ENCODE results near the gene NSL1. TPM values are rescaled to one million over a fixed set of nuclear protein-coding genes. Genes with fewer than 3 reads are reported as not detected.

The NSL1 gene
- total RNA-seq, 4 donors from 2014 or later: 20.1 to 36.4 (median 31.1) TPM

GRCh38 chr1:212827171-212827776 lies 35.7 kb upstream of the NSL1 start:
- 86 to 100% methylated on average over 3 to 4 of the region's 4 CpGs for WGBS, 2 donors (ENCODE audit: low coverage in 1 of 2)
- Histone ChIP-seq H3K27ac (no peak overlapping the region), H3K27me3 (no peaks in the 10 kb centered on the region), H3K9me3 (peaks cover 0 to 17% (median 0%) of the 10 kb centered on the region in 3 donors), H3K4me1 (no peaks in the 10 kb centered on the region), H3K4me3 (no peak overlapping the region), H3K36me3 (no peaks in the 10 kb centered on the region)
- TF ChIP-seq POLR2AphosphoS5 (IDR thresholded peaks at IDR 0.05) (no peak), EP300 (IDR thresholded peaks at IDR 0.05) (no peak), CTCF (IDR thresholded peaks at IDR 0.05) (no peak), POLR2A (IDR thresholded peaks at IDR 0.05) (no peak)
- ATAC-seq: no peak

GRCh38 chr1:212825798-212826452 lies 34.3 kb upstream of the NSL1 start:
- WGBS, 2 donors (ENCODE audit: low coverage in 1 of 2): 95 to 96% methylated on average over 6 of the region's 6 CpGs
- Histone ChIP-seq H3K4me1 (no peaks in the 10 kb centered on the region), H3K9me3 (peaks cover 0 to 17% (median 0%) of the 10 kb centered on the region in 3 donors), H3K36me3 (no peaks in the 10 kb centered on the region), H3K27me3 (no peaks in the 10 kb centered on the region), H3K27ac (no peak overlapping the region), H3K4me3 (no peak overlapping the region)
- TF ChIP-seq POLR2A (IDR thresholded peaks at IDR 0.05) (no peak), EP300 (IDR thresholded peaks at IDR 0.05) (no peak), CTCF (IDR thresholded peaks at IDR 0.05) (no peak), POLR2AphosphoS5 (IDR thresholded peaks at IDR 0.05) (no peak)
- no peak for ATAC-seq

GRCh38 chr1:212824201-212824600 lies 32.6 kb upstream of the NSL1 start:
- Histone ChIP-seq H3K4me3 (no peak overlapping the region), H3K36me3 (no peaks in the 10 kb centered on the region), H3K4me1 (no peaks in the 10 kb centered on the region), H3K27ac (no peak overlapping the region), H3K27me3 (no peaks in the 10 kb centered on the region), H3K9me3 (peaks cover 0 to 17% (median 0%) of the 10 kb centered on the region in 3 donors)
- WGBS, 2 donors (ENCODE audit: low coverage in 1 of 2): 95 to 100% methylated on average over 4 to 11 of the region's 16 CpGs
- TF ChIP-seq POLR2A (IDR thresholded peaks at IDR 0.05) (no peak), POLR2AphosphoS5 (IDR thresholded peaks at IDR 0.05) (no peak), CTCF (IDR thresholded peaks at IDR 0.05) (no peak), EP300 (IDR thresholded peaks at IDR 0.05) (no peak)
- ATAC-seq: no peak

- H3K27ac ChIP-seq: no peak overlapping the region
- H3K27me3 ChIP-seq: no peaks in the 10 kb centered on the region
- no peak overlapping the region for H3K4me3 ChIP-seq
- H3K9me3 ChIP-seq: peaks cover 0 to 17% (median 0%) of the 10 kb centered on the region in 3 donors
- H3K4me1 ChIP-seq: no peaks in the 10 kb centered on the region
- no peak for ATAC-seq
- no peaks in the 10 kb centered on the region for H3K36me3 ChIP-seq
- 100% methylated on average over 1 of the region's 3 CpGs; no CpG with 5 or more reads in 1 of the 2 donors for WGBS, 2 donors (ENCODE audit: low coverage in 1 of 2)
- no peak for TF ChIP-seq EP300 (IDR thresholded peaks at IDR 0.05)
- no peak for TF ChIP-seq POLR2AphosphoS5 (IDR thresholded peaks at IDR 0.05)
- TF ChIP-seq CTCF (IDR thresholded peaks at IDR 0.05): no peak
- no peak for TF ChIP-seq POLR2A (IDR thresholded peaks at IDR 0.05)
Measured at GRCh38 chr1:212822956-212823355, 31.4 kb upstream of the NSL1 start.

GRCh38 chr1:212820969-212821368 lies 29.4 kb upstream of the NSL1 start:
- no peak overlapping the region for H3K27ac ChIP-seq
- ATAC-seq: no peak
- no peak for TF ChIP-seq EP300 (IDR thresholded peaks at IDR 0.05)
- peaks cover 0 to 12% (median 0%) of the 10 kb centered on the region in 3 donors for H3K9me3 ChIP-seq
- H3K4me3 ChIP-seq: no peak overlapping the region
- H3K4me1 ChIP-seq: no peaks in the 10 kb centered on the region
- H3K36me3 ChIP-seq: no peaks in the 10 kb centered on the region
- no peaks in the 10 kb centered on the region for H3K27me3 ChIP-seq
- 85 to 100% methylated on average over 2 of the region's 2 CpGs for WGBS, 2 donors (ENCODE audit: low coverage in 1 of 2)
